HT1080 (cell line): ENCODE results near the gene NF2. TPM values are rescaled to one million over a fixed set of nuclear protein-coding genes. Genes with fewer than 3 reads are reported as not detected.

ENCODE experiments used
- DNase-seq: peaks from one replicate; pipeline ENCODE4 v3.0.0-alpha.2; 2015; ENCODE audit warnings: low read depth
- total RNA-seq: library from RNA; depleted of rRNA; stranded (reverse); fragments of >200 nt; shearing (Covaris generic); gene quantifications from 2 replicates; pipeline ENCODE4 v1.2.3, GENCODE V29; 2014

Gene NF2
- total RNA-seq, 1 experiment from 2014 or later: 209 TPM

DNA sequence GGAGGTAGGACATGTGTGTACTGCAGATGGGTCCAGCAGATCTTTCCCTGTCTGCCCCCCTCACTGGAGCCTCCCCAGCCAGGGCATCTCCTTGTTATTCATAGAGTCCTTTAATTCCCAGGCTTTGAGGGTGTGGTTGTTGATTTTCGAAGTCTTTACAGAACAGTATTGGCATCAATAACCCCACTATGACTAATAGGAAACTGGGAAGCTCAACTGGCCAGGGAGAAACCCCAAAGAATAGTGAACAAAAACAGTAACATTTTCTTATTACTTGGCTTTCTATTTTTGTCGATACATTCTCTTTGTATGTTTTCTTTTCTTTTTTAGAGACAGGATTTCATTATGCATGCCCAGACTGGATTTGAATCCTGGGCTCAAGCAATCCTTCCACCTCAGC is 57.9 kb downstream of the NF2 start:
- DNase-seq: peak; percentile 31

DNA sequence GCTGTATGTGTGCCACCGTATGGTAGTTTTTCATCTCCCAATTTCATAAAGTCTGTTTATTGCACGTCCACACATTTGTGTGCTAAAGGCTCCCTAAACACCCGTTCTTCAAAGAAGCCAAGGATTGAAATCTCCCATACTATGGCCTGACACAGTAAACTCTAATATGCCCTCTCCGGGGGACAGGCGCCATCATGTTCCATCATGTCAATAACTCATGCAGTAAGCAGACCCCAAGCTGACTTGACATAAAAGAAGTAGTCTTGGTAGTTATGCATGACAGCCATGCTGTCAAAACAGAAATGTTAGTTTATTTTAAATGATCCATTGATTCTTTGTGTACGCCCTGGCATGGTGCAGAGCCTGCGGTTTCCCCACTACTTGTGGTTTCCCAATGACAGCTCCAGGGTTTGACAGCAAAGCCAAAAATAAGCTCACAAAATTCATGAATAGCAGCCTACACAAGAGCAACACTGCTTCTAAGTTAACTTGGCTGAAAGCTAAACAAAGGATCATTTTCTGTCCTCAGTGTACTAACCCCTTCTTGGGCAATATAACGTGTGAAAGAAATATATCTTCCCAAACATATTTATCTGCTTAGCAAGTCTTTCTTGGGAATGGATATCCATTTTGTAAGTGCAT is 59.9 kb downstream of the NF2 start:
- DNase-seq: no peak

DNA sequence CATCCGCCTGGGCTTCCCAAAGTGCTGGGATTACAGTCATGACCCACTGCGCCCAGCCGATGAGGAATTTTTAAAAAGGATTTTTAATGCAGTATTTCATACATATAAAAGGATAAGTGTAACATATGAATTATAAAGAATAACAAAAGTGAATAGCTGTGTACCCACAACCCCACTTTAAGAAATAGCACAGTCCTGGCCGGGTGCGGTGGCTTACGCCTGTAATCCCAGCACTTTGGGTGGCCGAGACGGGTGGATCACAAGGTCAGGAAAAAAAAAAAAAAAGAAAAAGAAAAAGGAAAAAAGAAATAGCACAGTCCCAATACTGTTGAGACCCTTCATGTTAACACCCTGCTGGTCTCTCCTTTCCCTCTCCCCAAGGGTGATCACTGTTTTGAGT is 62.1 kb downstream of the NF2 start:
- DNase-seq: no peak

DNA sequence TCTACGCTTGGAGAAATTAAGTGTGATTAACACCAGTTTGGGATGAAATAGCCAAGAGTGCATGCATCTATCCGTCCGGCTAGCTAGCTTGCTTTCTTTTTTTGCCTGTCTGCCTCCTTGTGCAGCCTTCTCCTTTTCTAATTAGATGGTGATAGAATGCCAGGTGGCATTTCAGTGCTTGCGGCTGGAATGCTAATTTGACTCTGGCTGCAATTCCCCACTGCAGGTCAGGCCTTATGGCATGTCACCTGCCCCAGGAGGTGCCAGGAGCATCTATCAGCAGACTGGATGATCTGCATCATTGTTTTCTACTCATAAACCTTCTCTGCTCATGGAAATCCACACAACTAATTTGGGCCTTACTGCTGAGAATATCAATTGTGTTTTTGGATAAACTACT is 65.2 kb downstream of the NF2 start:
- DNase-seq: no peak

DNA sequence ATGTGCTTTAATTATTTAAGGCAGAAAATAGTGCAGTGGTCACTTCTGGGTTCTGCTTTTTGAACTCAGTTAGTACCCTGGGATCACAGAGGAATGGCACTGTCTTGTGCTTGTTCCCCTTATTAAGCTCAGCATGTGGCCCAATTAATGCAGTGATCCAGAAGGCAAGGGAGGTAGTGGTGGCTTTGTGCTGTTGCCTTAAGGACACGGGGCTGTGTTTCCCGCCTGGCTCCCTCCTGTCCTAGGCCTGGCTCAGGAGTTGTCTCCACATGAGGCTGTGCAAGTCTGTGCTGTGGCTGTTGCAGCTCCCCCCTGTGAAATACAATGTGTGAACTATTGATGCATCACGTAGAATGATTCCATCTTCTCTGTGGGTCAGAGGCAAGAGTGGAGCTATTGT is 67.2 kb downstream of the NF2 start:
- DNase-seq: no peak

DNA sequence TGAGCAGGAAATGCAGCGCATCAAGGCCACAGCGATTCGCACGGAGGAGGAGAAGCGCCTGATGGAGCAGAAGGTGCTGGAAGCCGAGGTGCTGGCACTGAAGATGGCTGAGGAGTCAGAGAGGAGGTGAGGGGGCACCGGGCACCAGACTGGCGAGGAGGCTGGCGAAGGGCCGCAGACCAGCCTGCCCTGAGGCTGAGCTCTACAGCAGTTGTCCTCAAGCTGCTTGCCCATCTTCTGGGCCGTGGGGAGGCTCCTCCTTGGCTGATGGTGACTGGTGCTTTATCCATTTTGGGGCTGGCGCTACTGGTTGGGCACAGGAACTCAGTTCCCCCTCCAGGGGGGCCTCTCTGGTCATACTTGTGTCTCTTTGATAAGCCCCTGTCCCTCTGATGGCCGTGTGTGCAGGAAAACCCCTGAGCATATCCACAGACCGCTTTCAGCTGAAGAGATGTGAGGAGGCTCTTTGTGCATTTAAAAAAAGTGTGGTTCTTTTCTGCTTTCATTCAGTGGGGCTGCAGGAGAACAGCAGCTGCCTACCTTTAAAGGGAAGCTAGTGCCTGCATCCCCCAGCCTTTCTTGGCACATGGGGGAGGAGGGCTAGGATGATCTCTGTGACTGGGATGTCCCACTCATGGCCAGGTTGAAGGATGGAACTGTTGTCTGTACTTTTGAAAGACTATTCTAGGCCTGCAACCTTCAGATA is 70.1 kb downstream of the NF2 start:
- no peak for DNase-seq

DNA sequence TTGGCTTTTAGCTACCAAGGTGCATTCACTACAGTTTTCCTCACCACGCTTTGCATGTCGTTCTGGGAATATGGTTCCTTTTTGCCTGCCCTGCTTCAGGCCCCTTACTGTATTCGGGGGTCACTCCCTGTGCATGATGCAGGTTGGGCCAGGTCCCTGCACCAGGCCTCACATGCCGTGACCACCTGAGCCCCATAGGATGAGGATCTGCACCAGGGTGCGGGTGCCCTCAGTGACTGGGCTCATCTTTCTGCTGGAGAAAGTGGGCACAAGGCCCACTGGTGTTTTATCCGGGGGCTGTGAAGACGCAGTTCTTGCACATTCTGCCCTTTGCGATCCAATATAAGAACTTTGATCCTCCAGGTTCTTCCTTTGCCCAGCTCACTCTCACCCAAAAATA is 70.7 kb downstream of the NF2 start:
- no peak for DNase-seq

DNA sequence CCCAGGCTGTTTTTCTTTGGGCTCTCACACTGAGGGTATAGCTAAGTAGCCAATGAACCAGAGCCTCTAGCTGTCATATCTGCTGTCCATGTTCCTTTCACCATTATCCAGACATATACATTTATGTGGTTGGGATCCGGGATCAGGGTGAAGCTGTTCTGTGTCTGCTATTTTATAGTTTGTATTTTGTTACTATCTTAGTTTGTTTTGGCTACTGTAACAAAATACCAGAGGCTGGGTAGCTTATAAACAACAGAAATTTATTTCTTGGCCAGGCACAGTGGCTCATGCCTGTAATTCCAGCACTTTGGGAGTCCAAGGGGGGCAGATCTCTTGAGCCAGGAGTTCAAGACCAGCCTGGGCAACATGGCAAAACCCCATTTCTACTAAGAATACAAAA is 75.9 kb downstream of the NF2 start:
- no peak for DNase-seq

DNA sequence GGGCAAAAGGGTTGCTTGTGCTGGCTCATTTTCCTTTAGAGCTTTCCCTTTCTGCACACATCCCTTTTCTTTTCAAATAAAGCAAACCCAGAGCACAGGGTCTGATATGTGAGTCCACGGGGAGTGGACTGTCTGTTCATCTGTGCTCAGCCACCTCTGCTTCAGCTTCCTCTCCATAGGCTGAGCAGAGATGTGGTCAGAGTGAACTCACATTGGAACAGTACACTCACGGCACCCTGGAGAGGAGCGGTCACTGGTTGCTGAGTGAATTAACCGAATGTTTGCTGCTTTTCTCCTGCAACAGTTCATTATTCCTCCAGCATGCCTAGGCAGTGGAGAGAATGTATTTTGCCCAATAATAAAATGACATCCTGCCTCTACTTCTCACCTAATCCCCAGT is 80.1 kb downstream of the NF2 start:
- no peak for DNase-seq

DNA sequence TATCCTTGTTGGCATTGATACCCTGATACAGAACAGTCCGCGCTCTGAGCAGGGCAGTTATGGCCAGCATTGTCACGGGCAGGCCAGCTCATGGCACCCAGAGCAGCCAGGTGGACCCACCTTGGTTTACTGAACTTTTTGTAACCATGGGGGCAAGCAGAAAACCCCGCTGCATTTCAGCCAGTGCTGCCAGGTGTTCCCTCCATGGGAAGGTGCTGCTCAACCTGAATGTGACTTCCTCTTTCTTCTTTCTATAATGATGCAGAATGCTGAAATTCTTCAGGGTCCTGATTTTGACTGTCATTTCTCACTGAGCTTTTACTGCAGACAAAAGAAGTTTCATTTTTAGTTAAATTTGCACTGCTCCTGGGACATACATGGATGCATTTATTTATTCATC is 80.8 kb downstream of the NF2 start:
- no peak for DNase-seq

DNA sequence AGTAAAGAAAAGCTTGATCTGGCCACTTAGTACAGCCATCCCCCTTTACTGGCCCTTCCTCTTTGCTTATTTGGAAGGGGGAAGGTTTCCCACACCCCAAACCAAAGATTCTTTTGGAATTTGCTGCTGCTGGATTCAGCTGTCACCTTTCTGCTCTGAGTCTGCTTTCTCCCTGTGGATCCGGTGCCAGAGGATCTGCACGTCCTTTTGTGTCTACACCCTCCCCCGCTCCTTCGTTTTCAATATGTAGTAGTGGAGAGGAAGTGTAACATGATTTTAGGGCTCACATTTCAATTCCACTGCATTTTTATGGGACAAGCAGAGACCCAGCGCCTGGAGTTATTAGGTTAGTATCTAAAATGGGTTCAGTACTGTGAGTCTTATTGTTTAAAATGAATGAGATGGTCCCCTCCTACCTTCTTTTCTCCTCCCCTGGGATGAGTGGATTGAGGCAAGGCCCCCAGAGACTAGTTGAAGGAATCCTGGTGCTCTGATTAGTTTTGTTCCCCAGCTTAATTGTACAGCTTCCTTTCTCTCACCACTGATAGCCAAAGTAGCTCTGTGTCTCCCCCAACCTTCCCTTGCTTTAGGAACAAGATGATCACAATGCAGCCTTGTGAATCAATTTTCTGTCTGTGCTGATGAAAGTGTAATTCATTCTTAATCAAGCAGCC is 85.9 kb downstream of the NF2 start:
- DNase-seq: no peak

DNA sequence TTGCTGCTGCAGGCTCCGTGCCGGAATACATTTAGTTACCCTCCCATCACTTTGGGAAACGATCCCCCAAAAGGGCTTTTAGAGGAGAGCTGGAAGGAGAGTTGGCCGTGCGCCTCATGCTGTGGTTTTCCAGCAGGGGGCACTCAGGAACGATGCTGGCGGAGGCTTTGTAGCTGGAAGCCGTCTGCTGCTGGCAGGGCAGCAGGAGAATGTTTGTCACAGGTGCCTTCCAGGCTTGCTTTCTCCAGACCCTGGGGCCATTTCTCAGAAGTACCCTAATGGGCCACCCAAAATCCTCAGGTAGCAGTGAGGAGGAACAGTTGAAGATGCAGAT is 86.4 kb downstream of the NF2 start:
- DNase-seq: no peak

DNA sequence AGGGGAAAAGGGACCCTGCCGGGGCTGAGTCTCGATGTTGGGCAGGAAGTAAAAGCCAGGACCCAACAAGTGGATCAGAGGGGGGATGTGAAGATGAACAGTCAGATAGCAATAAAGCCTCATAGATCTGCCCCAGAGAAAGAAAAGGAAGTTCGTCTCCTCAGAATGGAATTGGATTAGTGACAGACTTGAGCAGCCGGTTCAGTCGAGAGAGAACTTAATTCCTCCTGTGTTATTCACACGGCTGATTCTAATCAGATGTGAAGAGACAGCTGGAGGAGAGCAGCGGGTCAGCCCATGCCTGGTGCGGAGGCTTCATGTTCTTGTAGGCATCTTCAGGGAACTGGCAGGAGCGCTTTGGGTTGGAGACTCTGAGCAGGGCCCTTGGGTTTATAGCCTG is 87.0 kb downstream of the NF2 start:
- DNase-seq: no peak

DNA sequence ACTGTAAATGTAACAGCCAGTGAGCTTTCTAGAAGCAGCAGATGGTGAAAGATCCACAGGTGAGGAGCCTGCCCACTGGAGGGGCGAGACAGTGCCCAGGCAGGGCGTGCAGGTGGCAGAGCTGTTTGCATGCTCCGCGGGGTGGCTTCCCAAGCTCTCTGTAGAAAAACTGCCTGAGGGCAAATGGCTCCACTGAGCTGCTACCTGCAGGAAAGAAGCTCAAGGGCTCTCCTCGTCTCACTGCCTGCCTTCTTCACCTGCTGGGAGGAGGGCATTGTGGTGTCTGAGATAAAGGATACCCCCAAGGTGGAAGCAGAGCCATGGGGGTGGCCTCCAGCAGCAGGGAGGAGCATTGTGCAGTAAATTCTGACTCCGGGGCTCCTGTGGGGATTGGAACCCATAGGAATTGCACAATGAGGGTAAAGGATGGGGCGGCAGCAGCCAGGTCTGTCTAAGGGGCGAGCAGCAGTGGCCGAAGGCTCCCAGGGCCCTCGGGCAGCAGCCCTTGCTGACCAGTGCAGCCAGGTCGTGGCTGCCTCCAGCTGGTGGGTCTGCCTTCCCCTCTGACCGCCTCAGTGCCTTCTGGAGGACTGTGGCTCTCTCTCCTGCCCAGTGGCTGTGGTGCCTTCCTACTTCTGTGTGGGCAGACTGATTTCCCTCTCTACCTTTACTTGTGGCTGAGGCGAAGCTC is 88.3 kb downstream of the NF2 start:
- no peak for DNase-seq

DNA sequence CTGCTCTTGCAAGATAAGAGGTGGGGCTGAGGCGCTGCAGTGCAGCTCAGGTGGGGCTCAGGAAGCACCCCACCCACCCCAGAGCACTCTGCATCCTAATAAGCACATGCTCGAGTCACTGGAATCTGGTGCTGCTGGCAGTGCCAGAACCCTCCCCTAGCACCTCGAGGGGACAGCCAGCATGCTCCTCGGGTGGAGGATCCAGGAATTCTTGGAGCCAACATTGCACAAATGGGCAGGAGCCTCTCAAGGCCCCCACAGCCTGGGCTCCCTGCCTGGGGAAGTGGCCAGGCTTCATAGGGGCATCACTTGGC is 88.9 kb downstream of the NF2 start:
- no peak for DNase-seq

DNA sequence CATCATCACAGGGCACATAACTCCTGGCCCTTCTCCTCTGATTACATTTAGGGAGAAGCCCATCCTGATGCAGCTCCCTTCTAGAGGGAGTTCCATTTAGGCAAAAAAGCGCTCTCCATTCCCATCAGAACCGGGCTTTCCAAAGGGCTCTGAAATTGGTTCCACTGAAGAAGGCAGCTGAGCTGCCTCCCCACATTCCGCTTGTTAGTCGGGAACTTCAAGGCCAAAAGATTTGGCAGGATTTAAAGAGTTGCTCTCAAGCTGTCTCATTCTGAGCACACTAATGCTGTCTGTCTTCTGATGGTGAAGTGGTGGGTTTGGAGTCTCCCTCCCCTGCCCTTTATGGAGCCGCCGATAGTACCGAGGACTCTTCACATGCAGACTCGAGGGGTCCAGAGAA is 89.7 kb downstream of the NF2 start:
- DNase-seq: no peak

DNA sequence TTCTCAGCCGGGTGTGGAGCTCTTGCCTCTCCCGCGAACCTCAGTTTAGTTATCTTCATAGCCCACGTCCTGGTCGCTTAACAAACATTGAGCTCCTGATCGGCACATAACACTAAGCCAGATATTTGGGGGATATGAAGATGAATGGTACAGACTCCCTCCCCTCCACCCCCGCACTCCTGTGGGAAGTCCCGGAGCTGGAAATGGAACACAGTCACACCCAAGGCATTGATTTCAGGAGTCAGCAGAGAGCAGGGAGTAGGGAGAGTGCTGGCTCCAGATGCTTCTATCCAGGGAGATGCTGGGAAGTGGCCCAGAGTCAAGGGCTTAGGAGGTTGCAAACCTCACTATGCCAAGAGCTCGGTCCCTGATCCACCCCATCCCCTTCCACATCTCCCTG is 90.2 kb downstream of the NF2 start:
- no peak for DNase-seq

DNA sequence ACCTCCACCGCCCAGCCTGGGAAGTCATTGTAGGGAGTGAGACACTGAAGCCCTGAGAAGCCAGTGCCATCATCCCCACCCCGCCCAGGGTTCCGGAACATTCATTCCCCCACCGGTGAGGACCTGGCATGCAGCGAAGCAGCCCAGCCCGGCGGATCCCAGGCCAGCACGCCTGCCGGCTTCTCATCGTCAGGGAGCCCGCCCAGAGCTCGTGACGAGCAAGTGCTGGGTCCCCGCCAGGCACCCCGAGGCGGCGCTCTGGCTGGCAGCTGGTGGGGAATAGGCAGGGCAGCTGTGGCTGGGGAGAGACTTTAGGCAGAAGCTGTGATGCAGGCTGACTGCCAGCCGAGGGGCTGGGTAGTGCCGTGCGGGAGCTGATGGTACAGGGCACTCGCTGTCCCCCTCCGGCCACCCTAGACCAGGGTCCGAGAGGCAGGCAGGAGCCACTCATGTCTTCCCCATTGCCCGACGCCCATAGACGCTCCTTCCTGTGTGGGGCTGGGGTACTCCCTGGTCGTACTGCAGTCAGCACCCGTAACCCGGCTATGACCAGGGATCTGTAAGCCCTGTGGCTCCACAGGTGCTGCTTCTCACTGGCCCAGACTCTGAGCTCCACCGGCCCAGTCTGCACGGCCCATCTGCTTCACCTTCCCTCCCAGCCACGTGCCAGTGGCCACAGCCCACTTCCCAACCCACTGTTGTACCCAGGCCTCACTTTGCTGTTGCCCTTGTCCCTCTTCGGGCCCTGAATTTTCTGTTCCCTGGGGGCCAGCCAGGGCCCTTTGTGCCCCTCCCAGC is 91.9 kb downstream of the NF2 start:
- DNase-seq: no peak

DNA sequence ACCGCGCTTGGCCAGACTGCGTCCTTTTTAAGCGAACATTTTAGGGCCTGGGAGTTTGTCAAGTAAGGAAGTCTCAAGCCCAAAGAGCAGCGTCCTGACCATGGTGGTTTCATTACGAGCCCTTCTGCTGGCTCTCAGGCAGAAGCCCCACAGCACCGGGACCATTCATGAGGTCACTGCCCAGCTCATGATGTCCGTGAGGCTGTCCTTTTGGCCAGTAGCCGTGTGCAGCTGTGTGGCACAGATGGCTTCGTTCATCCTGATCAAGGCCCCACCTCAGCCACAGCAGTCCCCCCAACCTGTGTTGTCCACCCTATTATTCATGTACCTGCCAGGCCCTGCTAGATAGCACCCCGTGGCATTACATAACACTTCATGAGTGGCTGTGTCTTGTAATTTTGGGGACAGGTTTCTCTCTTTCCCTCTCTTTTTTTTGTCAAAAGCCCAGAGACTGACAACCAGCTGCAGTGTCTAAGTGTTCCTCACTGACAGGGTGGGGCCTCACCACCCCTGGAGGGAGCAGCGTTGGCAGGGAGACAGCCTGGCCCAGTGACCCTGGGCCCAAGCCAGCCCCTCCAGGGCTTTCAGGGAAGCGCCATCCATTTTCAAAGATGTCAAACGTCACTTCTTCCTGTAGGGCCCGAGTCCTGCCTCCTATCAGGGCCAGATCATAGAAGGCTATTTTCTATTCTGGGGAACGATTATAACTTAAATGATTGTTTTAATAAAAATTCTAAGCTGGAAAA is 94.6 kb downstream of the NF2 start:
- DNase-seq: no peak

DNA sequence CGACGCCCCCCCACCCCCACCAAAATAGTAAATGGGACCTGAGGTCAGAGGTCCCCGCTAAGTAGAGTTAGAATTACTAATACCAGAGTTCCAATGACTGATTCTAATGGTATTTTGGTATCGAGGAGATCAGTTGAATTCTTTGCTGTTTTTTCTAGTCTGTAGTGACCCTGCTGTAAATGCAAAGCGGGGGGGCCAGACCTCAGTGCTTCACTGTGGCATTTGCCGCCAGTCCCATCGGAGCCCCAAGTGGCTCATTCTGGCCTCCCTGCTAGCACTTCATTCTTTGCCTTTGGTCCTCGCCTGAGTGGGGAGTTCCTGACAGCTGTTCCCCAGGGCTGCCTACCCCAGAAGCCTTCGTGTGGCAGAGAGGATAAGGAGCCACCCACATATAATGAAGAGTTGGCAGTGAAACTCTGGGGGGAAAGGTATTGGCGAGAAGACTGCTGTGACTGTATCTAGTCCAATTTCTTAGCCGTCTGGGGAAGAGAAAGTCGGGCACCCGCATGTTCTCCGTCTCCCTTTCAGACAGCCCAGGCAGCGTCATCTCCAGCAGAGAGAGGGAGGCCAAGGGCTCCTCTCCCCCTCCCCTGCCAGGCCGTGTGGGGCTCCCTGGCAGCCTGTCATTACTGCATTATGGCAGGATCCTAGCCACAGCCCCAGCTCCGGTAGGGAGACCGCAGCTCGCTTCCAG is 96.9 kb downstream of the NF2 start:
- DNase-seq: no peak

DNA sequence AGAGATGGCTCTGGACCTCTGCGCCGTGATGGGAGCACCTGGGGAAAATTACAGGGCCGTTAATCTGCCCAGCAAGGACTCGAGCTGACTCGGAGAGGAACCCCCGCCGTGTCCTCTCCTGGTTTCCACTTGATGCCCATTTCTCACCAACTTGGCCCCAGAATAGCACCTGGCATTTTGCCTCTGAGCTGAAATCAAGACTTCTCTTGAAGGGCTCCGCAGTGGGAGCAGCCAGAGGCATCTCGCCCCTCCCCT is 97.4 kb downstream of the NF2 start:
- no peak for DNase-seq
